ENCODE measurements around the gene CELF5.
"Not testable (repeated sequence)": the region's sequence is repeated elsewhere in the genome, so short reads cannot be mapped to it uniquely, and the experiment has no call there.

The CELF5 gene

DNA sequence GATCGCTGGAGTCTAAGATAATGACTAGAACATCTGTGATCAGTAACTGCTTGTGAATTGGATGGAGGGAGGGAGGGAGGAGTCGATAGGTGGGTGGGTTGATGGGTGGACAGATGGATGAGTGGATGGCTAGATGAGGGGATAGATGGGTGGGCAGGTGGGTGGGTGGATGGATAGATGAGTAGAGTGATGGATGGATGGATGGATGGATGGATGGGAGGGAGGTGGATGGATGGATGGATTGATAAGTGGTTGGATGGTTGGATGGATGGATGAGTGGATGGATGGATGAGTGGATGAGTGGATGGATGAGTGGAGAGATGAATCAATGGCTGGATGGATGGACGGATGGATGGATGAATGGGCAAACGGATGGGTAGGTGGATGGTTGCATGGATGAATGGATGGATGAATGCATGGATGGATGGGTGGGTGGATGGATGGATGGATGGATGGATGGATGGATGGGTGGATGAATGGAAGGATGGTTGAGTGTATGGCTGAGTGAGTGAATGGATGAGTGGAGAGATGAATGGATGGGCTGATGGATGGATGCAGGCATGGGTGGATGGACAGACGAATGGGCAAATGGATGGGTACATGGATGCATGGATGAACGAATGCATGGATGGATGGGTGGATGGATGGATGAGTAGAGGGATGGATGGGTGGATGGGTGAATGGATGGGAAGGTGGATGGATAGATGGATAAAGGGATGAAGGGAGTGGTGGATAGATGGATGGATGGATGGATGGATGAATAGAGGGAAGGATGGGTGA lies 97.9 kb downstream of the CELF5 start:
- DNase-seq (ENCODE audit: low spot score): no peak

- no peak for DNase-seq (ENCODE audit: low spot score)
These were observed 98.6 kb downstream of the CELF5 start for GRCh38 chr19:3323026-3323425.

- no peak for DNase-seq (ENCODE audit: low spot score)
These were observed 99.2 kb downstream of the CELF5 start for GRCh38 chr19:3323658-3324057.

- peak; percentile 70 for DNase-seq (ENCODE audit: low spot score)
These were observed 100.0 kb downstream of the CELF5 start for GRCh38 chr19:3324405-3324856.

DNA sequence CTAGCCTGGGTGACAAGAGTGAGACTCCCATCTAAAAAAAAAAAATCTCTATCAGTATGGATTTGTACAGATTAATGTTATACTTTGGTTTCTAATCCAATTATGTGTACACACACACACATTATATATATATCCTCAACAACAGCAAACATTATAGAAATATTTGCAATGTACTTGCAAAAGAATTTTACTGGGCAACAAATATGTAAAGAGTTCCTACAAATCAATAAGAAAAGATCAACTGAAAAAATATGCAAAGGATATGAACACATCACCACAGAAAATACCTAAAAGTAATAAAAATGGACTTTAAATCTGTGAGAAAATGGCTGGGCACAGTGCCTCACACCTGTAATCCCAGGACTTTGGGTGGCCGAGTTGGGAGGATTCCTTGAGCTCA lies 101.0 kb downstream of the CELF5 start:
- no peak for DNase-seq (ENCODE audit: low spot score)

DNA sequence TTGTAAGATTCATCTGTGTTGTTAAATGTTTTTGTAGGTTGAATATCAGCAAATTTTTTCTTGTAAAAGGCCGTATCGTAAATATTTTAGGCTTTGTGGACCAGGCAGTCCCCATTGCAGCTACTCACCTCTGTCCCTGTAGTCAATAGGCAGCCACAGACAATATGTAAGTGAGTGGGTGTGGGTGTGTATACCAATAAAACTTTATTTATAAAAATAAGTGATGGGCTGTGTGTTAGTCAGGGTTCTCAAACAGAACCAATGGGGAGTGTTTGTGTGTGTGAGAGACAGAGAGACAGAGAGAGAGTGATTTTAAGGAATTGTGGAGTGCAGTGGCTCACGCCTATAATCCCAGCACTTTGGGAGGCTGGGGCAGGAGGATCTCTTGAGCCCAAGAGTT lies 104.3 kb downstream of the CELF5 start:
- DNase-seq (ENCODE audit: low spot score): no peak

DNA sequence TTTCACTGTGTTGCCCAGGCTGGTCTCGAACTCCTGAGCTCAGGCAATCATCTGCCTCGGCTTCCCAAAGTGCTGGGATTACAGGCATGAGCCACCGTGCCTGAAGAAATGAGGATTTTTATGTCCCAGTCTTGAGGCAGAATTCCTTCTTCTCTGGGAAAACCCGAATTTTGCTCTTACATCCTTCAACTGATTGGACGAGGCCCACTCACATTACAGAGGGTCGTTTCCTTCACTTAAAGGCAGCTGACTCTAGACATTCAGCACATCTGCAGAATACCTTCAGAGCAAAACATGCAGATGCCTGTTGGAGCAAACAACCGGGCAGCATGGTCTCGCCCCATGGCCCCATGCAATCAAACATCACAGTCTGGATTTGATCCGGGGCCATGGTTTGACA lies 105.6 kb downstream of the CELF5 start:
- DNase-seq (ENCODE audit: low spot score): no peak

- not testable (repeated sequence) for DNase-seq (ENCODE audit: low spot score)
These were observed 107.8 kb downstream of the CELF5 start for GRCh38 chr19:3332232-3332631.

DNA sequence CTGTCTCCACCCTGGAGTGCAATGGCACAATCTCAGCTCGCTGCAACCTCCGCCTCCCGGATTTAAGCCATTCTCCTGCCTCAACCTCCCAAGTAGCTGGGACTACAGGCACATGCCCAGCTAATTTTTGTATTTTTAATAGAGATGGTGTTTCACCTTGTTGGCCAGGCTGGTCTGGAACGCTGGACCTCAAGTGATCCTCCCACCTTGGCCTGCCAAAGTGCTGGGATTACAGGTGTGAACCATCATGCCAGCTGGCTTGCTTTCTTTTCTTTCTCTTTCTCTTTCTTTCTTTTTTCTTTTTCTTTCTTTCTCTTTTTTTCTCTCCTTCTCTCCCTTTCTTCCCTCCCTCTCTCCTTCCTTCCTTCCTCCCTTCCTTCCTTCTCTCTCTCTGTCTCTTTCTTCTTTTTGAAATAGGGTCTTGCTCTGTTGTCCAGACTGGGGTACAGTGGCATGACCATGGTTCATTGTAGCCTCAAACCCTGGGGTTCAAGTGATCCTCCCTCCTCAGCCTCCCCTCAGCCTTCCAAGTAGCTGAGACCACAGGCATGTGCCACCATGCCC lies 108.6 kb downstream of the CELF5 start:
- no peak for DNase-seq (ENCODE audit: low spot score)

DNA sequence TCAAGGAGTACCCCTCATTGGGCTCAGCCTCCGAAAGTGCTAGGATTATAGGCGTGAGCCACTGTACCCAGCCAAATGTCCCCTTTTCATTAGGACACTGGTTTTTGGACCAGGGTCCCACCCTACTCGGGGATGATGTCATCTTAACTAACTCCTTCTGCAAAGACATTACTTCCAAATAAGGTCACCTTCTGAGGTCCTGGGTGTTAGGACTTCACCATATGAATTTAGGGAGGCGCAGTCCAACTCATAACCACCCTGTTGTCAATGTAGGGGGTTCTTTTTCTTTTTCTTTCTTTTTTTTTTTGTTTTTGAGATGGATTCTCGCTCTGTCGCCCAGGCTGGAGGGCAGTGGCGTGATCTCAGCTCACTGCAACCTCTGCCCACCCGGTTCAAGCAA lies 109.2 kb downstream of the CELF5 start:
- DNase-seq (ENCODE audit: low spot score): no peak

- DNase-seq (ENCODE audit: low spot score): not testable (repeated sequence)
These were observed 110.4 kb downstream of the CELF5 start for GRCh38 chr19:3334749-3335430.

GRCh38 chr19:3335431-3336350 lies 111.2 kb downstream of the CELF5 start:
- no peak for DNase-seq (ENCODE audit: low spot score)

DNA sequence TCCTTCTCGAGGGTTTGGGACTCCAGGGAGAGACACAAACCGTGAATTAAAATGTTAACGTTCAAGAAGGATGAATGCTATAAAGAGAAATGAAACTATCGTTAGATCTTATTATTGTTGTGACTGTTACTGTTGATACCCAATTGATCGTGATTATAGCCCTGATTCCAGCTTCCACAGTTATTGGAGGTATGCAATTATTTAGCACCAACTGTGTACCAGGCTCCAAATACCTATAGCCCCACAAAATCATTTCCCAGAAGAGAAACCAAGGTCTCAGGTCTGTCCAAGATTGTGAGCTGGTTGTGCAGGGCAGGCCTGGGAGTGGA lies 111.9 kb downstream of the CELF5 start:
- no peak for DNase-seq (ENCODE audit: low spot score)

GRCh38 chr19:3336680-3337523 lies 112.4 kb downstream of the CELF5 start:
- DNase-seq (ENCODE audit: low spot score): no peak

GRCh38 chr19:3338541-3339181 lies 114.2 kb downstream of the CELF5 start:
- DNase-seq (ENCODE audit: low spot score): no peak

- DNase-seq (ENCODE audit: low spot score): no peak
These were observed 115.9 kb downstream of the CELF5 start for GRCh38 chr19:3340340-3340739.

DNA sequence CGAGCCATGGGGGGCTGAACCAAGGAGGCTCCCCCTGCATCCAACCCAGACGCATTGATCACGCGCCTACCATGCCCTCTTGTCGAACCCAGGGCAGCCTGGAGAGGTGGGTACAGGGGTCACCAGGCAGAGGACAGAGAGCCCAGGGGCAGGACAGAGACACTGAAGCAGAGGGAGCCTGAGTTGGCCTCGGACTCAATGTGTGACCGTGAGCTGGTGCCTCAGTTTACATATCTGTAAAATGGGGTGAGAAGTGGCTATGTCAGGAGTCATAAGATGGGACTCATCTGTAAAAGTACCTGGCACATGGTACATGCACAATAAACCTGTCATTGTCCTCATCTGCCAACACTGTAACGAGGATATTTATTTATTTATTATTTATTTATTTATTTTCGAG lies 117.8 kb downstream of the CELF5 start:
- no peak for DNase-seq (ENCODE audit: low spot score)

DNA sequence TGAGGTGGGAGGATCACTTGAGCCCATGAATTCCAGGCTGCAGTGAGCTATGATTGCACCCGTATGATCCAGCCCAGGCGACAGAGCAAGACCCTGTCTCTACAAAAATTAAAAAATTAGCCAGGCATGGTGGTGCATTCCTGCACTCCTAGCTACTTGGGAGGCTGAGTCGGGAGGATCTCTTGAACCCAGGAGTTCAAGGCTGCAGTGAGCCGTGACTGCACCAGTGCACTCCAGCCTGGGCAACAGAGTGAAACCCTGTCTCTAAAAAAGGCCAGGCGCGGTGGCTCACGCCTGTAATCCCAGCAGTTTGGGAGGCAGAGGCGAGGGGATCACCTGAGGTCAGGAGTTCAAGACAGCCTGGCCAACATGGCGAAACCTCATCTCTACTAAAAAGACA lies 118.5 kb downstream of the CELF5 start:
- DNase-seq (ENCODE audit: low spot score): not testable (repeated sequence)

GRCh38 chr19:3343619-3344502 lies 119.4 kb downstream of the CELF5 start:
- DNase-seq (ENCODE audit: low spot score): peak; percentile 45

Measured in ecto neural progenitor cell (in vitro differentiated cells).